HepG2 (cell line): ENCODE measurements around the gene SYNPO.

Experiments used
- ATF1 ChIP-seq: IDR thresholded peaks from 2 replicates; pipeline ENCODE4 v1.6.1; 2016; ENCODE audit warnings: mild to moderate bottlenecking, control low read depth
- GABPA ChIP-seq, 2 experiments: IDR thresholded peaks; 2 replicates each; pipeline ENCODE4 v1.6.1; 2011 to 2016; ENCODE audit warnings: low read depth in 2 of 2, low read length in 1 of 2, missing biosample characterization in 1 of 2, missing genetic modification characterization in 1 of 2
- POLR2A ChIP-seq, 2 experiments: IDR thresholded peaks; 2 replicates each; pipeline ENCODE4 v1.6.1; 2011; ENCODE audit warnings: low read depth in 2 of 2, low read length in 2 of 2, mild to moderate bottlenecking in 1 of 2, moderate library complexity in 1 of 2; ENCODE audit not compliant: insufficient read depth in 1 of 2
- TCF7L2 ChIP-seq: IDR thresholded peaks from 2 replicates; pipeline ENCODE4 v1.6.1; 2011; ENCODE audit warnings: mild to moderate bottlenecking, low read depth, low read length, moderate library complexity
- ZNF232 ChIP-seq: sonication (generic); formaldehyde crosslinking; IDR thresholded peaks from 2 replicates; pipeline ENCODE4 v1.4.0; 2020; ENCODE audit warnings: missing genetic modification reagents, borderline replicate concordance
- ZNF710 ChIP-seq: sonication (generic); formaldehyde crosslinking; IDR thresholded peaks from 2 replicates; pipeline ENCODE4 v1.5.0; 2020; ENCODE audit warnings: mild to moderate bottlenecking, missing genetic modification reagents, borderline replicate concordance
- TF ChIP-seq, protein P1 (sequence below): IDR thresholded peaks from 2 replicates; pipeline ENCODE4 v1.6.1; 2016; ENCODE audit warnings: low read depth, missing genetic modification reagents, missing compliant biosample characterization
- TF ChIP-seq, protein P2 (sequence below): sonication (generic); formaldehyde crosslinking; IDR thresholded peaks from 2 replicates; pipeline ENCODE4 v1.5.0; 2020; ENCODE audit warnings: mild to moderate bottlenecking, missing genetic modification reagents, moderate library complexity

DNA sequence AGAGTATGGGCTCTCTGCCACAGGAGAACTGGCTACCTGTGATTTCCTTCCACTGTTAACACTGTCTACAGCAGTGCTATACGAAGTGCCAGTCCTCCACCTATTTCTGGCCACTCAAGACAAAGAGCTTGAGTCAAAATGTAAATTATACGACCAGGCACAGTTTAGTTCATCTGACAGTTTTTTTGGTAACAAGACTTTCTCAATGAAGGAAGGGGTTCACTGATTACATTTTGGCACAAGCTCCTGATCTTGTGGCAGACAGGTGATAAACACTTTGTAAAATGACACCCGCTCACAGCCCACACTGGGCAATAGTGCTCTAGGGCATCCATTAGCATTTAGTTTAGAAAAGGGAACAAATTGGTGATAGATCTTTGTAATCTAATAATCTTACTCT lies 51.8 kb downstream of the SYNPO start:
- no peak for TF ChIP-seq ZNF710
- TF ChIP-seq, protein P1, sequence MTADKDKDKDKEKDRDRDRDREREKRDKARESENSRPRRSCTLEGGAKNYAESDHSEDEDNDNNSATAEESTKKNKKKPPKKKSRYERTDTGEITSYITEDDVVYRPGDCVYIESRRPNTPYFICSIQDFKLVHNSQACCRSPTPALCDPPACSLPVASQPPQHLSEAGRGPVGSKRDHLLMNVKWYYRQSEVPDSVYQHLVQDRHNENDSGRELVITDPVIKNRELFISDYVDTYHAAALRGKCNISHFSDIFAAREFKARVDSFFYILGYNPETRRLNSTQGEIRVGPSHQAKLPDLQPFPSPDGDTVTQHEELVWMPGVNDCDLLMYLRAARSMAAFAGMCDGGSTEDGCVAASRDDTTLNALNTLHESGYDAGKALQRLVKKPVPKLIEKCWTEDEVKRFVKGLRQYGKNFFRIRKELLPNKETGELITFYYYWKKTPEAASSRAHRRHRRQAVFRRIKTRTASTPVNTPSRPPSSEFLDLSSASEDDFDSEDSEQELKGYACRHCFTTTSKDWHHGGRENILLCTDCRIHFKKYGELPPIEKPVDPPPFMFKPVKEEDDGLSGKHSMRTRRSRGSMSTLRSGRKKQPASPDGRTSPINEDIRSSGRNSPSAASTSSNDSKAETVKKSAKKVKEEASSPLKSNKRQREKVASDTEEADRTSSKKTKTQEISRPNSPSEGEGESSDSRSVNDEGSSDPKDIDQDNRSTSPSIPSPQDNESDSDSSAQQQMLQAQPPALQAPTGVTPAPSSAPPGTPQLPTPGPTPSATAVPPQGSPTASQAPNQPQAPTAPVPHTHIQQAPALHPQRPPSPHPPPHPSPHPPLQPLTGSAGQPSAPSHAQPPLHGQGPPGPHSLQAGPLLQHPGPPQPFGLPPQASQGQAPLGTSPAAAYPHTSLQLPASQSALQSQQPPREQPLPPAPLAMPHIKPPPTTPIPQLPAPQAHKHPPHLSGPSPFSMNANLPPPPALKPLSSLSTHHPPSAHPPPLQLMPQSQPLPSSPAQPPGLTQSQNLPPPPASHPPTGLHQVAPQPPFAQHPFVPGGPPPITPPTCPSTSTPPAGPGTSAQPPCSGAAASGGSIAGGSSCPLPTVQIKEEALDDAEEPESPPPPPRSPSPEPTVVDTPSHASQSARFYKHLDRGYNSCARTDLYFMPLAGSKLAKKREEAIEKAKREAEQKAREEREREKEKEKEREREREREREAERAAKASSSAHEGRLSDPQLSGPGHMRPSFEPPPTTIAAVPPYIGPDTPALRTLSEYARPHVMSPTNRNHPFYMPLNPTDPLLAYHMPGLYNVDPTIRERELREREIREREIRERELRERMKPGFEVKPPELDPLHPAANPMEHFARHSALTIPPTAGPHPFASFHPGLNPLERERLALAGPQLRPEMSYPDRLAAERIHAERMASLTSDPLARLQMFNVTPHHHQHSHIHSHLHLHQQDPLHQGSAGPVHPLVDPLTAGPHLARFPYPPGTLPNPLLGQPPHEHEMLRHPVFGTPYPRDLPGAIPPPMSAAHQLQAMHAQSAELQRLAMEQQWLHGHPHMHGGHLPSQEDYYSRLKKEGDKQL (CRISPR knock-in tag) = no peak
- TF ChIP-seq POLR2A (IDR thresholded peaks at IDR 0.05; ENCODE audit: insufficient read depth in 1 of 2, low read depth in 2 of 2, low read length in 2 of 2) = no peak
- TF ChIP-seq ZNF232 (CRISPR knock-in tag) = no peak
- TF ChIP-seq, protein P2, sequence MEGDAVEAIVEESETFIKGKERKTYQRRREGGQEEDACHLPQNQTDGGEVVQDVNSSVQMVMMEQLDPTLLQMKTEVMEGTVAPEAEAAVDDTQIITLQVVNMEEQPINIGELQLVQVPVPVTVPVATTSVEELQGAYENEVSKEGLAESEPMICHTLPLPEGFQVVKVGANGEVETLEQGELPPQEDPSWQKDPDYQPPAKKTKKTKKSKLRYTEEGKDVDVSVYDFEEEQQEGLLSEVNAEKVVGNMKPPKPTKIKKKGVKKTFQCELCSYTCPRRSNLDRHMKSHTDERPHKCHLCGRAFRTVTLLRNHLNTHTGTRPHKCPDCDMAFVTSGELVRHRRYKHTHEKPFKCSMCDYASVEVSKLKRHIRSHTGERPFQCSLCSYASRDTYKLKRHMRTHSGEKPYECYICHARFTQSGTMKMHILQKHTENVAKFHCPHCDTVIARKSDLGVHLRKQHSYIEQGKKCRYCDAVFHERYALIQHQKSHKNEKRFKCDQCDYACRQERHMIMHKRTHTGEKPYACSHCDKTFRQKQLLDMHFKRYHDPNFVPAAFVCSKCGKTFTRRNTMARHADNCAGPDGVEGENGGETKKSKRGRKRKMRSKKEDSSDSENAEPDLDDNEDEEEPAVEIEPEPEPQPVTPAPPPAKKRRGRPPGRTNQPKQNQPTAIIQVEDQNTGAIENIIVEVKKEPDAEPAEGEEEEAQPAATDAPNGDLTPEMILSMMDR = no peak
- TF ChIP-seq GABPA (IDR thresholded peaks at IDR 0.05; ENCODE audit: low read depth, low read length) = no peak
- no peak for TF ChIP-seq GABPA (CRISPR knock-in tag; IDR thresholded peaks at IDR 0.05; ENCODE audit: low read depth)
- TF ChIP-seq TCF7L2 = no peak
- TF ChIP-seq ATF1 (CRISPR knock-in tag) = no peak
